Measurements from ENCODE around the gene ATP5F1E.

DNA sequence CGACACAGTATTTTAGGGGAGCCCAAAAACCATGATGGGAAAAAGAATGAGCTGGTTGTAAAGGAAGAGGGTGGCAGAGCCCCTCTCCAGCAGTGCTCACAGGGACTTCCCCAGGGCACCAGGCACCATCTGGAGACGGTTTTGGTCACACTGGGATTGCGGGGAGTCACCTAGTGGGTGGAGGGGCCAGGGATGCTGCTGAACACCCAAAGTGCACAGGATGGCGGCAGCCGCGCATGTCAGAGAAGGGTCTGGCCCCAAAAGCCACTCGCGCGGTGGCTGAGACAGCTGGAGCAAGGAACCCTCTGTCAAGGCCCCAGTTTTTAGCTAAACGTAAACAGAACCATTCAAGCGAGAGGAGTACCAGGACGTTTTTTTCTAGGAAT, 35.9 kb downstream of the ATP5F1E start:
- no peak for TF ChIP-seq SRF (IDR thresholded peaks at IDR 0.05; ENCODE audit: low read depth in 2 of 2, low read length in 2 of 2)
- TF ChIP-seq KDM1A (IDR thresholded peaks at IDR 0.05; ENCODE audit: borderline replicate concordance): no peak
- no peak for TF ChIP-seq EZH2 (IDR thresholded peaks at IDR 0.05; ENCODE audit: borderline replicate concordance, control insufficient read depth, low read depth, low read length)
- TF ChIP-seq NFYB (IDR thresholded peaks at IDR 0.05; ENCODE audit: insufficient read depth, low read depth, low read length): no peak
- TF ChIP-seq EGR1 (IDR thresholded peaks at IDR 0.05; ENCODE audit: borderline replicate concordance in 1 of 2, low read depth in 2 of 2, low read length in 2 of 2): no peak
- TF ChIP-seq SUPT20H (IDR thresholded peaks at IDR 0.05; ENCODE audit: borderline replicate concordance, control insufficient read depth, low read depth, low read length): no peak
- TF ChIP-seq CBX5 (IDR thresholded peaks at IDR 0.05; ENCODE audit: low read depth): no peak

Measured in GM12878 (cell line).